ENCODE data around the gene HOPX. TPM values are rescaled to one million over a fixed set of nuclear protein-coding genes. Genes with fewer than 3 reads are reported as not detected.

The HOPX gene
- total RNA-seq (2014; rRNA removed; shearing (Covaris generic)) (not detected in 2 replicates), total RNA-seq (2022) (not detected in 2 replicates), Bru-seq, nascent RNA (not detected), BruChase-seq, experiment 1, labeled RNA remaining after a 6-hour chase (not detected), BruChase-seq, experiment 2, labeled RNA remaining after a 2-hour chase (not detected)
- long read RNA-seq, result 0 reads

- Histone ChIP-seq H3K9me2 (ENCODE audit: insufficient read depth, low read length) (no peaks in the 10 kb centered on the region), H4K20me1 (ENCODE audit: insufficient read depth, low read length) (no peaks in the 10 kb centered on the region), H3K36me3 (ENCODE audit: insufficient read depth, low read length) (no peaks in the 10 kb centered on the region), H3K4me3 (ENCODE audit: low read depth, low read length, poor library complexity, severe bottlenecking) (no peak within 1 kb of the TSS), H2AFZ (ENCODE audit: low read length) (no peak within 1 kb of the TSS), H3K27ac (ENCODE audit: low read depth, low read length, poor library complexity, severe bottlenecking) (no peak within 1 kb of the TSS), H3K79me2 (ENCODE audit: insufficient read depth, low read depth, low read length) (no peaks in the 10 kb centered on the region), H3K9me3 (ENCODE audit: low read length) (no peaks in the 10 kb centered on the region), H3K4me2 (ENCODE audit: low read length) (no peak within 1 kb of the TSS), H3K4me1 (ENCODE audit: insufficient read depth, low read length, poor library complexity, severe bottlenecking) (no peaks in the 10 kb centered on the region)
- intact Hi-C loops (cut with micrococcal nuclease; ENCODE audit: unreplicated experiment), result no loop called here
- ChIA-PET POLR2A (interaction anchor here (0.7 to 1.5 kb wide), 2 partner anchors 10 to 49 kb away, joined by 4 to 6 read pairs; no protein-coding TSS in a partner anchor), CTCF (ENCODE audit: unreplicated experiment) (no interaction called here)
- BruUV-seq (replicated peaks), result no TSS peak
- TF ChIP-seq EZH2phosphoT487 (IDR thresholded peaks at IDR 0.05; ENCODE audit: borderline replicate concordance, low read depth, low read length) (no peak), CTCF (conservative IDR thresholded peaks at IDR 0.05; ENCODE audit: low read length) (no peak)
- no peak for DNase-seq (ENCODE audit: low spot score)
Observed at GRCh38 chr4:56681158-56681852, at the start of gene HOPX. TSS of gene HOPX (minus strand) at chr4:56681296. CDS start at chr4:56657816, 23,480 bp downstream.

- Histone ChIP-seq H3K9me2 (ENCODE audit: insufficient read depth, low read length) (no peaks in the 10 kb centered on the region), H3K36me3 (ENCODE audit: insufficient read depth, low read length) (no peaks in the 10 kb centered on the region), H4K20me1 (ENCODE audit: insufficient read depth, low read length) (no peaks in the 10 kb centered on the region), H3K4me2 (ENCODE audit: low read length) (no peak overlapping the region), H3K4me3 (ENCODE audit: low read depth, low read length, poor library complexity, severe bottlenecking) (no peak overlapping the region), H3K79me2 (ENCODE audit: insufficient read depth, low read depth, low read length) (no peaks in the 10 kb centered on the region), H2AFZ (ENCODE audit: low read length) (no peak overlapping the region), H3K9me3 (ENCODE audit: low read length) (no peaks in the 10 kb centered on the region), H3K27ac (ENCODE audit: low read depth, low read length, poor library complexity, severe bottlenecking) (no peak overlapping the region), H3K4me1 (ENCODE audit: insufficient read depth, low read length, poor library complexity, severe bottlenecking) (no peaks in the 10 kb centered on the region)
- TF ChIP-seq CTCF (conservative IDR thresholded peaks at IDR 0.05; ENCODE audit: low read length) (no peak), EZH2phosphoT487 (IDR thresholded peaks at IDR 0.05; ENCODE audit: borderline replicate concordance, low read depth, low read length) (no peak)
- CTCF ChIA-PET (ENCODE audit: unreplicated experiment), result no interaction called here
- DNase-seq (ENCODE audit: low spot score), result no peak
- intact Hi-C loops (cut with micrococcal nuclease; ENCODE audit: unreplicated experiment), result no loop called here
- no TSS peak for BruUV-seq (replicated peaks)
- POLR2A ChIA-PET, result interaction anchor here (0.6 to 1.7 kb wide), 4 partner anchors 24 to 126 kb away, joined by 3 to 7 read pairs (median 5); no protein-coding TSS in a partner anchor
Observed at GRCh38 chr4:56730097-56730496, 49.0 kb upstream of the HOPX start.

- no TSS peak for BruUV-seq (replicated peaks)
- Histone ChIP-seq H3K27ac (ENCODE audit: low read depth, low read length, poor library complexity, severe bottlenecking) (no peak overlapping the region), H3K9me2 (ENCODE audit: insufficient read depth, low read length) (no peaks in the 10 kb centered on the region), H4K20me1 (ENCODE audit: insufficient read depth, low read length) (no peaks in the 10 kb centered on the region), H3K4me2 (ENCODE audit: low read length) (no peak overlapping the region), H3K36me3 (ENCODE audit: insufficient read depth, low read length) (no peaks in the 10 kb centered on the region), H3K4me3 (ENCODE audit: low read depth, low read length, poor library complexity, severe bottlenecking) (no peak overlapping the region), H2AFZ (ENCODE audit: low read length) (no peak overlapping the region), H3K79me2 (ENCODE audit: insufficient read depth, low read depth, low read length) (no peaks in the 10 kb centered on the region), H3K4me1 (ENCODE audit: insufficient read depth, low read length, poor library complexity, severe bottlenecking) (no peaks in the 10 kb centered on the region), H3K9me3 (ENCODE audit: low read length) (no peaks in the 10 kb centered on the region)
- ChIA-PET CTCF (ENCODE audit: unreplicated experiment) (interaction anchor here (0.6 to 0.7 kb wide), 2 partner anchors 55 to 72 kb away, joined by 3 to 4 read pairs; no protein-coding TSS in a partner anchor), POLR2A (interaction anchor here (0.7 kb wide), 1 partner anchor 156 kb away, joined by 3 read pairs; no protein-coding TSS in a partner anchor)
- TF ChIP-seq EZH2phosphoT487 (IDR thresholded peaks at IDR 0.05; ENCODE audit: borderline replicate concordance, low read depth, low read length) (no peak), CTCF (conservative IDR thresholded peaks at IDR 0.05; ENCODE audit: low read length) (no peak)
- DNase-seq (ENCODE audit: low spot score), result no peak
- intact Hi-C loops (cut with micrococcal nuclease; ENCODE audit: unreplicated experiment), result no loop called here
Observed at GRCh38 chr4:56728512-56728911, 47.4 kb upstream of the HOPX start.

Measured in OCI-LY7 (cell line).